GM18499 (cell line): ENCODE data around the gene ZNF439.
"Not testable (repeated sequence)": the region's sequence is repeated elsewhere in the genome, so short reads cannot be mapped to it uniquely, and the experiment has no call there.

Experiments used
- ATAC-seq: cut with Tn5 transposase; IDR thresholded peaks from one replicate; pipeline ENCODE4 v1.9.1; 2021; ENCODE audit warnings: moderate number of reproducible peaks; ENCODE audit not compliant: insufficient read depth, unreplicated experiment

The ZNF439 gene

DNA sequence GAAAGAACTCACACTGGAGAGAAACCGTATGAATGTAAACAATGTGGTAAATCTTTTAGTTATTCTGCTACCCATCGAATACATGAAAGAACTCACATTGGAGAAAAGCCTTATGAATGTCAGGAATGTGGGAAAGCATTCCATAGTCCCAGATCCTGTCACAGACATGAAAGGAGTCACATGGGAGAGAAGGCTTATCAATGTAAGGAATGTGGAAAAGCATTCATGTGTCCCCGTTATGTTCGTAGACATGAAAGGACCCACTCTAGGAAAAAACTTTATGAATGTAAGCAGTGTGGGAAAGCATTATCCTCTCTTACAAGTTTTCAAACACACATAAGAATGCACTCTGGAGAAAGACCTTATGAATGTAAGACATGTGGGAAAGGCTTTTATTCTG is 19.2 kb downstream of the ZNF439 start:
- not testable (repeated sequence) for ATAC-seq

DNA sequence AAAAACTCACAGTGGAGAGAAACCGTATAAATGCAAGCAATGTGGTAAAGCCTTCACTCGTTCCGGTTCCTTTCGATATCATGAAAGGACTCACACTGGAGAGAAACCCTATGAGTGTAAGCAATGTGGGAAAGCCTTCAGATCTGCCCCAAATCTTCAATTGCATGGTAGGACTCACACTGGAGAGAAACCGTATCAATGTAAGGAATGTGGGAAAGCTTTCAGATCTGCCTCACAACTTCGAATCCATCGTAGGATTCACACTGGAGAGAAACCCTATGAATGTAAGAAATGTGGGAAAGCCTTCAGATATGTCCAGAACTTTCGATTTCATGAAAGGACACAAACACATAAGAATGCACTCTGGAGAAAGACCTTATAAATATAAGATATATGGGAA is 19.7 kb downstream of the ZNF439 start:
- ATAC-seq, result no peak

DNA sequence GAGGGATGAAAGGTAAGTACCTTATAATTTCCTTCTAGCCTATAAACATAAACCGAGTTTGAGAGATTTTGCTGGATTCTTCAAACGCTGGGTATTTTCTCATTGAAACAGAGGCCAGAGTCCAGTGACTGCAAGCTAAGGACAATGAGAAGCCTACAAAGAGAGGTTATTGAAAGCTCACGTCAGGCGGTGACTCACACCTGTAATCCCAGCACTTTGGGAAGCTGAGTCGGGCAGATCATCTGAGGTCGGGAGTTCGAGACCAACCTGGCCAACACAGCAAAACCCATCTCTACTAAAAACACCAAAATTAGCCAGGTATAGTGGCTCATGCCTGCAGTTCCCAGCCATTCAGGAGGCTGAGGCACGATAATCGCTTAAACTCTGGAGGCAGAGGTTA is 24.1 kb downstream of the ZNF439 start:
- no peak for ATAC-seq

DNA sequence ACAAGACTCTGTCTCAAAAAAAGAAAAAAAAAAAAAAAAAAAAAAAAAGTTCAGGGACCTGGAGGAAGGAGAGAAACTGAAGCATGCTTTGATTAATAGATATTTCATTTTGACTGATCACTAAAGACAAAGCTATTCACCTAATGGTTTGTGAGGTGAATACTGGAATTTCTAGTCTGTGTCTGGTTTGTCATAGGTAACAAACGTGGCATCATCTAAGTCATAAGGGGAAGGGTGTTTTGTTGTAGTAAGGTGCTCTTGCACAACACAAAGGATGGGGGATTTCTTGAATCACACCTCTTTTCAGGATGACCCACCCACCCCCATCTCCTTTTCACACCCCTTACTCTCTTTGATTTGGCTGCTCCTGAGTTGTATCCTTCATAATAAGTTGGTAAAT is 25.2 kb downstream of the ZNF439 start:
- no peak for ATAC-seq

DNA sequence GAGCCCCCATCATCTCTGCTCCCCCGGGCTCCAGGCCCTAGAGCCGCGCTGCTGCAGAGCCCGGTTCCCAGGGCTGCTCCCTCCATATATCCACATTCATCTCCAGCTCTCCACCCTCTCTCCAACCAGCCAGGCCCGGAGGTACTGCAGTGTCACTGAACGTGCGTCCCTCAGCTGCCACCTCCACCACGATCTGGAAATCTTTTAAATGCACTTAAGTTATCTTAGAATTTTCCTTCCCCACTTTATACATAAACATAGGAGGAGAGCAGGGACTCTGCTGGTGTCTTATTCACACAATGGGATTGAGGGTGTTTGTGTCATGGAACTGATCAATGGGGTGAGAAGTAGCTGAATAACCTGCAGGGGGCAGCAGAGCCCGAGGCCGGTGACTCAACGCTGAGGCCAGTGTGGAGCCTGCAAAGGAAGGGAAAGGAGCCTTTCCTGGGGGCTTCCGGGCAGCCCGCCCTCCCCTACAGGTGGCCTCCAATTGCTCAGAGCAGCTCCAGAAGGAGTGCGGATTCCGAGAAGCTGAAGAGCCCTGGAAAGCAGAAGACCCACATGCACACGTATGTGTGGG is 31.3 kb downstream of the ZNF439 start:
- not testable (repeated sequence) for ATAC-seq

DNA sequence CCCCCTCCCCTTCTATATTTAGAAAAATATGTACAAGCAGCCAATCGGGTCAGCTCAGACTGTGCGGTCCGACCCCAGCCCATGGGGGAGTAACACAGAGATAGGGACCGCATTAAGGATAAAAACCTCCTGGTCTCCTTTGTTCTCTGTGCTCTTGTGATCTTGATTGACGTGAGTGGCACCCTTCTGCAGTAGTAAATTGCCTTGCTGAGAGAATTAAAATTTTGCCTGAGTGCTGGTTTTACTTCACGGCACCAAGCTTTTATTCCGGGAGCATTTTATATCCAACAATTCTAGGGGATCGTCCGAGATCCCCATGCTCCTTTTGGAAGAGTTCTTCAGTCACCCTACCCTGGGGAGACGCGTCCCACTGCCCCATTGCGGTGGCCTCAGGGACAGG is 32.1 kb downstream of the ZNF439 start:
- no peak for ATAC-seq

DNA sequence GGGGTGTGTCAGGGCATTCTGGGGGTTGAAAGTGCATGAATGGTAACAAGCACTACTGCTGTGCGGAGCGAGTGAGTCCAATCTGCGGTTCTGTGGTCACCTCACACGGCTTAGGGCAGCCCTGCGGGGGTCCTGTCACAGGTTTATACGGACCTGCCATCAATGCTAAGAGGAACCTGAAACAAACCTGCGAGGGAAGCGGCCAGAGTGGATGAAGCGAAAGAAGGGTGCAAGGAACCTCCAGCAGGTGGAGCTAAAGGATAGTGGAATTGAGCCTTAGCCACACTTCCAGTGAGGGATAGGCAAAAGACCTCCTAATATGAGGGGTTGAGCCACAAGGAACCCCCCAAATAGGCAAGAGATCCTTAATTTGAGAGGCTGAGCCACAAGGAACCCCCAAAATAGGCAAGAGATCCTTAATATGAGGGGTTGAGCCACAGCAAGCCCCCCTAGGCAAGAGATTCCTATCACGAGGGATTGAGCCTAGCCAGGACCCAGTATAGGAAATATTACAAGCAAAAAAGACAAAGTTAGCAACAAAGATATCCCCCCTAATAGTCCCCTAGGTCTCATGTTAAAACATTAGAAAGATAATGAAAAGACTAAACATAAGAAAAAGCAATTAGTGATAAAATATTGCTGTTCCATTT is 32.8 kb downstream of the ZNF439 start:
- no peak for ATAC-seq

DNA sequence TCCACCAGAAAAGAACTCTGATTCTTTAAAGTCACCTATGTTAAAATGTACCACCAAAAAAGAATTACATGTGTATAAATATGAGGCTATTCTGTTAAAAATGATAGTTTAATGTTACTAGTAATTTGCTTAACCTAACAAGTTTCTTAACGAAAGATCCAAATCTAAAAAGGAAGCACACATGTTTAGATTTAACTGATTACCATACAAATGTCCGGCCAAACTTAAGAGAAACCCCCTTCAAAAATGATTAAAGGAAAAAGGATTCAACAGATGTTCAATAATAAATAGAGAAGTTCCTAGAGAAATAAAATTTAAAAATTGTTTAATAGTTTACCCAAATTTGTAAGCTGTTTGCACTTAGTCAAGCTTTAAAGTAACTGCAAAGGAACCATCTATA is 34.1 kb downstream of the ZNF439 start:
- no peak for ATAC-seq

DNA sequence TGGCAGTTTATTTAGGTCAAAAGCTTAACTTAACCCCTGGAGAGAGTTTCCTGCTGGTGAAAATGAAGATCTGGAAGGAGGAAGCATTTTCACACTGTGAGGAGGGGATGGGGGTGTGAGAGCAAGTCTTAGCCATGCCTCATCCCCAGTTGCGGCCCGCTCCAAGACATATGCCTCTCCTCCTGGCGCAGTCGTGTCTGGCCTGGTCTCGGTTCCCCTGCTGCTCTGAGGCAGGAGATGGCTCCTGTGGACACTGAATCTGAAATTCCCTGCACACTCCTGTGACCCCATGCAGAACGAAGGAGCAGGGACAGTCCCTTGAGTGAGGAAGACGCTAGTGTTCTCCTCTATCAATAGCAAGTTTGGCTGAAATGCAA is 38.7 kb downstream of the ZNF439 start:
- ATAC-seq, result no peak

DNA sequence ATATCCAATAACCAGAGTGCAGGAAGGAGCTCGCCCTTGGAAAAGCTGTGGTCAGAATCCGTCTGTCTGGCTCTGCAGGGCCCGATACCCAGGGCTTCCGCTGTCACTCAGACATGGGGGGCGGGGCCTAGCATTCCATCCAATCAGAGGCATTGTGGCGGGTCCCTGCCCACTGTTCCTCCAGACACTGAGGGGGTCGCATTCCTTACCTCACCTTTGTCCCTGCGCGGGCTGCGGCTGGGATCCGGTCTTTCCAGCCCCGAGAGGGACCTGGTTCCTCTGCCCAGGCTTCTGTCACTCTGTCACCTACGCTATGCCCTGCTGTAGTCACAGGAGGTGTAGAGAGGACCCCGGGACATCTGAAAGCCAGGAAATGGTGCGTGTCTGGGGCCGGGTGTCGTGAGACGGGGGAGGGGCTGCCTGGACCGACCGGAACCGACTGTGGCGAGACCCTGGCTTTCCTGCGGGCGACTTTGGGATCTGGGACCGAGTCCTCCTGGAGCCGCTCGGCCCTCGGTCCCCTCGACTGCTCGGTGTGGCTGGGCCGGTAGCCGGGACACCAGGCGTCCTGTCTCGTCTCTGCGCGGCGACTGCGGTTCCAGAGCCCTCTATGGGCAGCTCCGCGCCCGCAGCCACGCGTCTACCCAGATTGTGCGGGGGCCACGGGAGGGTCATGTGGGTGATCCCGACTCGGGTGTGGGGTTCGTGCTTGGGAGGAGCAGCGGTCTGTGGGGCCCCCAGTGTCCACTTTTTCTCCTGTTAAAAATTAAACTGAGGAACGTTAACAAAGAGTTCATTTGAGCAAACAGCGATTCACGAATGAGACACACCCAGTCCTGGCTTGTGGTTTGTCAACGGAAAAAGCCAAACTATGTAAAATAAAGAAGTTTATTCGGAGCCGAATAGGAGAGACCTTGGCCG is 39.3 kb downstream of the ZNF439 start, which contains the start of gene ZNF69:
Gene ZNF69, plus strand, starts transcription at position 172 of the 921 bp plus-strand sequence. Its CDS starts 142 bp downstream, at position 314.
- ATAC-seq, result no peak

DNA sequence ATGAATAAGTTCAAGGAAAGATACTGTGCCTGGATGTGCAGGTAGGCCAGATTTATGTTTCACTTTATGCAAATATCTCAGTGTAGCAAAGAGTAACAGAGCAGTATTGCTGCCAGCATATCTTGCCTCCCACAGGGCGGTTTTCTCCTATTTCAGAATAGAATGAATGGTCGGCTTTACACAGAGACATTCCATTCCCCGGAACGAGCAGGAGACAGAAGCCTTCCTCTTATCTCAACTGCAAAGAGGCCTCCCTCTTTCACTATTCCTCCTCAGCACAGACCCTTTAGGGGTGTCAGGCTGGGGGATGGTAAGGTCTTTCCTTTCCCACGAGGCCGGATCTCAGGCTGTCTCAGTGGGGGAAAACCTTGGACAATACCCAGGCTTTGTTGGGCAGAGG is 41.4 kb downstream of the ZNF439 start:
- not testable (repeated sequence) for ATAC-seq

DNA sequence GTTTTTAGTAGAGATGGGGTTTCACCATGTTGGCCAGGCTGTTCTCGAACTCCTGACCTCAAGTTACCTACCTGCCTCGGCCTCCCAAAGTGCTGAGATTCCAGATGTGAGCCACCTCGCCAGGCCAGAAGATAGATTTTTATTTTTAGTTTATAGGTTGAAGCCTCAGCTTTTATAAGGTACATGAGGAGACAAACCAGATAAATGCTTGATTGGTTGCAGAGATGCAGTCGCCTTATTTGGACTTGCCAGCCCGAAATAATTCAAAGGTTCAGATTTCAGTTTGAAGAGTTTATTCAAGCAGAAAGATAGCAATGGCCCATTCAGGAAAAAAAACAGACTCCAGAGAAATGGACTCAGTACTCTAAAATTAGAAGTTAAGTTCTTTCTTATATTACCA is 42.1 kb downstream of the ZNF439 start:
- ATAC-seq, result no peak

DNA sequence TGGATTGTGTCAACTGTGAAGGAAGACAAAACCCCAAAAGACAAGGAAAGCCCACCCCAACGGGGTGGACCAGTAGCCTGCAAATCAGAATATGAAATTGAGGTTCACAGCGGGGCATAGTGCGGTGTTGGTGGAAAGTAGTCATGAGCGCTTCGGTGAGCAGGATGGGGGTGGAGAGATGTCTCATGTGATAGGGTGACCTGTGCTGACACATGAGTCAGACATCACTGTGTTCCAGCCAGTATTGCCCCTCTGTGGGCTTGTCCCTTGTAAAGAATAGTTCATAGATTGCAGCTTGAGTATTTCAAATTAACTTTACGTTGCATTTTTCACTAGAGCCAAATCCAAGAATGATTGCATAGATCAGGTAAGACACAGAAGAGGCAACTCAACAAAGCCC is 46.3 kb downstream of the ZNF439 start:
- ATAC-seq, result no peak

DNA sequence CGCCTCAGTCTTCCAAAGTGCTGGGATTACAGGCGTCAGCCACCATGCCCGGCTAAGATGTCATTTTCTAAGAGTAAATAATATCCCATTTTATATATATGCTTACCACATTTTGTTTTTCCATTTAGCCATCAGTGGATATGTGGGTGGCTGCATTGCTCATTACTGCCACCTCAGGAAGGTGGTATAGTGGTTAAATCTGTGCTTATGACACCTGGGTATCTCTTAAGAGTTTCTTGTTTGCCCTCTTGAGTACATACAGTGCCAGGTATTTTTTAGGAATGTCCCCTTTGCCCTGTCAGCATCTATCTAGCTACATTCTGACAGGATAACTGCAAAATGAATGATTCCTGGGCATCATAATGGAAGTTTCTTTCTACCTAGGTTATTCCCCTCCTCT is 53.7 kb downstream of the ZNF439 start:
- ATAC-seq, result no peak

DNA sequence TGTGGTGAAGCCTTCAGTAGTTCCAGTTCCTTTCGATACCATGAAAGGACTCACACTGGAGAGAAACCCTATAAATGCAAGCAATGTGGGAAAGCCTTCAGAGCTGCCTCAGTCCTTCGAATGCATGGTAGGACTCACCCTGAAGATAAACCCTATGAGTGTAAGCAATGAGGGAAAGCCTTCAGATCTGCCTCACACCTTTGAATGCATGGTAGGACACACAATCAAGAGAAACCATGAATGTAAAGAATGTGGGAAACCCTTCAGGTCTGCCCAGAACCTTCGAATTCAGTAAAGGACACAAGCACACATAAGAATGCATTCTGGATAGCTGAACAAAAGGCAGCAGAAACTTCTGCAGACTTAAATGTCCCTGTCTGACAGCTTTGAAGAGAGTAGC is 57.4 kb downstream of the ZNF439 start:
- ATAC-seq, result no peak

DNA sequence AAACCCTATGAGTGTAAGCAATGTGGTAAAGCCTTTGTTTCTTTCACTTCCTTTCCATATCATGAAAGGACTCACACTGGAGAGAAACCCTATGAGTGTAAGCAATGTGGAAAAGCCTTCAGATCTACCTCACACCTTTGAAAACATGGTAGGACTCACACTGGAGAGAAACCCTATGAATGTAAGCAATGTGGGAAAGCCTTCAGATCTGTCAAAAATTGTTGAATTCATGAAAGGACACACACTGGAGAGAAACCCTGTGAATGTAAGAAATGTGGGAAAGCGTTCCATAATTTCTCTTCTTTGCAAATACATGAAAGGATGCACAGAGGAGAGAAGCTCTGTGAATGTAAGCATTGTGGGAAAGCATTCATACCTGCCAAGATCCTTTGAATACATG is 63.4 kb downstream of the ZNF439 start:
- ATAC-seq, result not testable (repeated sequence)

DNA sequence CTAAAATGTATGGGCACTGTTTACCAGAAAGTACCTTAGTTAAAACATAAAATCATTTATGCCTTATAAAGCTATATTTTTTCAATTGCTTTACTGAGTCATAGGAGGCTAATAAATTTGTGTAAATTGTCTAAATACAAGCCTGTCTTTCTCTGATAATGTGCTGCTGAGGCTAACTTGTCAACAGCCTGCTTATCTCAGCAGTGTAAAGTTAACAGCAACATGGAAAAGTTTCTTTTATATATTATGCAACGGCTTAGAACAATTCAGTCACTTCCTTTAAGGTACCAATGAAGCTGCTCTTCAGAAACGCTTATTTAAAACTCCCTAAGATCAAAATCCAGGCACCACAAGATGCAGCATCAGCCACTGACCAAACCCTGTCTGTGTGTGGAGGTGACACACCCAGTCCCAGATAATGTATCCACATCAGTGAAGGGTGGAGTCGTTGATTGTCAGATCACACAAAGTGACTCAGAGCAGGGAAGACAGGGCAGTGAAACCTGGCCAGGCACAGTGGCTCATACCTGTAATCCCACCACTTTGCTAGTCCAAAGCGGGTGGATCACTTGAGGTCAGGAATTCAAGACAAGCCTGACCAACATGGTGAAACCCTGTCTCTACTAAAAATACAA is 66.0 kb downstream of the ZNF439 start:
- not testable (repeated sequence) for ATAC-seq
